H9 (cell line): ENCODE results near the gene ZSWIM4. TPM values are rescaled to one million over a fixed set of nuclear protein-coding genes. Genes with fewer than 3 reads are reported as not detected.

Experiments
- DNase-seq: peaks from one replicate; pipeline ENCODE4 v3.0.0-alpha.2; 2017
- H2AFZ ChIP-seq: one replicate; pipeline ENCODE4 v1.6.1; 2013; ENCODE audit warnings: mild to moderate bottlenecking, low read length, control low read depth, moderate library complexity
- H2AK5ac ChIP-seq: 2 replicates; pipeline ENCODE4 v1.6.1; 2013; ENCODE audit warnings: low read length, control low read depth, mixed read lengths; ENCODE audit not compliant: insufficient read length
- H2BK120ac ChIP-seq: one replicate; pipeline ENCODE4 v1.6.1; 2013; ENCODE audit warnings: low read depth, mild to moderate bottlenecking, low read length, control low read depth, inconsistent platforms; ENCODE audit not compliant: poor library complexity, severe bottlenecking
- H2BK12ac ChIP-seq: 2 replicates; pipeline ENCODE4 v1.6.1; 2013; ENCODE audit warnings: low read length, control low read depth, mixed read lengths, low read depth; ENCODE audit not compliant: insufficient read length
- H2BK15ac ChIP-seq: 2 replicates; pipeline ENCODE4 v1.6.1; 2013; ENCODE audit warnings: low read depth, low read length, control low read depth
- H2BK20ac ChIP-seq: one replicate; pipeline ENCODE4 v1.6.1; 2013; ENCODE audit warnings: low read depth, mild to moderate bottlenecking, low read length, control low read depth, inconsistent platforms; ENCODE audit not compliant: poor library complexity, severe bottlenecking
- H2BK5ac ChIP-seq: 2 replicates; pipeline ENCODE4 v1.6.1; 2013; ENCODE audit warnings: low read length, control low read depth, mixed read lengths; ENCODE audit not compliant: insufficient read length
- H3K14ac ChIP-seq: 2 replicates; pipeline ENCODE4 v1.6.1; 2013; ENCODE audit warnings: low read length, control low read depth; ENCODE audit not compliant: insufficient read depth
- H3K18ac ChIP-seq: 2 replicates; pipeline ENCODE4 v1.6.1; 2013; ENCODE audit warnings: low read depth, mild to moderate bottlenecking, mixed read lengths, low read length, control low read depth; ENCODE audit not compliant: insufficient read length
- H3K23ac ChIP-seq: 2 replicates; pipeline ENCODE4 v1.6.1; 2013; ENCODE audit warnings: low read length, control low read depth, mixed read lengths, low read depth; ENCODE audit not compliant: insufficient read length
- H3K23me2 ChIP-seq: 2 replicates; pipeline ENCODE4 v1.6.1; 2013; ENCODE audit warnings: low read depth, mild to moderate bottlenecking, mixed read lengths, low read length, control low read depth; ENCODE audit not compliant: insufficient read length, poor library complexity, severe bottlenecking
- H3K27ac ChIP-seq: 2 replicates; pipeline ENCODE4 v1.5.1; 2013; ENCODE audit warnings: low read length, control low read depth, mixed read lengths, low read depth; ENCODE audit not compliant: insufficient read length
- H3K27me3 ChIP-seq: 2 replicates; pipeline ENCODE4 v1.6.1; 2013; ENCODE audit warnings: low read length, control low read depth, inconsistent platforms; ENCODE audit not compliant: insufficient read depth
- H3K4ac ChIP-seq: 2 replicates; pipeline ENCODE4 v1.6.1; 2013; ENCODE audit warnings: low read depth, mild to moderate bottlenecking, control low read depth, inconsistent platforms, low read length, moderate library complexity
- H3K4me1 ChIP-seq: 2 replicates; pipeline ENCODE4 v1.6.1; 2013; ENCODE audit warnings: low read length, control low read depth, inconsistent platforms; ENCODE audit not compliant: insufficient read depth
- H3K4me2 ChIP-seq: 2 replicates; pipeline ENCODE4 v1.6.1; 2013; ENCODE audit warnings: low read length, control low read depth, mixed read lengths; ENCODE audit not compliant: insufficient read length, insufficient read depth
- H3K56ac ChIP-seq: 2 replicates; pipeline ENCODE4 v1.6.1; 2013; ENCODE audit warnings: low read depth, mild to moderate bottlenecking, mixed read lengths, low read length, control low read depth; ENCODE audit not compliant: insufficient read length
- H3K79me1 ChIP-seq: 2 replicates; pipeline ENCODE4 v1.6.1; 2013; ENCODE audit warnings: low read depth, mild to moderate bottlenecking, moderate library complexity, low read length, control low read depth, inconsistent platforms; ENCODE audit not compliant: insufficient read depth, poor library complexity, severe bottlenecking
- H3K79me2 ChIP-seq: 2 replicates; pipeline ENCODE4 v1.6.1; 2013; ENCODE audit warnings: low read length, control low read depth, inconsistent platforms; ENCODE audit not compliant: insufficient read depth
- H3K9ac ChIP-seq: 2 replicates; pipeline ENCODE4 v1.6.1; 2013; ENCODE audit warnings: low read length, control low read depth, mixed read lengths; ENCODE audit not compliant: insufficient read length; ENCODE audit errors: extremely low read depth
- H3K9me3 ChIP-seq: one replicate; pipeline ENCODE4 v1.6.1; 2013; ENCODE audit warnings: low read depth, low read length, inconsistent platforms; ENCODE audit not compliant: control insufficient read depth
- H3T11ph ChIP-seq: one replicate; pipeline ENCODE4 v1.6.1; 2013; ENCODE audit warnings: mild to moderate bottlenecking, low read length, control low read depth, inconsistent platforms
- H4K20me1 ChIP-seq: one replicate; pipeline ENCODE4 v1.6.1; 2013; ENCODE audit not compliant: control insufficient read depth, insufficient read length, insufficient read depth
- H4K5ac ChIP-seq: 2 replicates; pipeline ENCODE4 v1.6.1; 2013; ENCODE audit warnings: low read depth, mild to moderate bottlenecking, mixed read lengths, low read length, control low read depth; ENCODE audit not compliant: insufficient read length
- H4K8ac ChIP-seq: replicated peaks from 2 replicates; pipeline ENCODE4 v1.6.1; 2013; ENCODE audit warnings: low read length, control low read depth, mixed read lengths, low read depth; ENCODE audit not compliant: insufficient read length
- H4K91ac ChIP-seq: 2 replicates; pipeline ENCODE4 v1.6.1; 2013; ENCODE audit warnings: low read depth, mild to moderate bottlenecking, moderate library complexity, mixed read lengths, low read length, control low read depth; ENCODE audit not compliant: insufficient read length
- H3K27ac Mint-ChIP-seq, 3 experiments: 2 replicates in 2 of 3; 3 replicates in 1 of 3; pipeline ENCODE4 v1.8.0; 2020 to 2021; ENCODE audit warnings: mixed read lengths in 3 of 3, mild to moderate bottlenecking in 1 of 3, moderate library complexity in 1 of 3
- H3K27me3 Mint-ChIP-seq: 2 replicates; pipeline ENCODE4 v1.8.0; 2021; ENCODE audit warnings: low read depth, mild to moderate bottlenecking, moderate library complexity, mixed read lengths
- H3K36me3 Mint-ChIP-seq, 3 experiments: 2 replicates in 2 of 3; 3 replicates in 1 of 3; pipeline ENCODE4 v1.8.0; 2020 to 2021; ENCODE audit warnings: low read depth in 3 of 3, mixed read lengths in 3 of 3; ENCODE audit not compliant: insufficient read depth in 1 of 3
- H3K4me1 Mint-ChIP-seq, 2 experiments: 2 replicates each; pipeline ENCODE4 v1.8.0; 2020; ENCODE audit warnings: mixed read lengths in 2 of 2
- H3K4me3 Mint-ChIP-seq, 2 experiments: 2 replicates in 1 of 2; 3 replicates in 1 of 2; pipeline ENCODE4 v1.8.0; 2020 to 2021; ENCODE audit warnings: mild to moderate bottlenecking in 2 of 2, mixed read lengths in 2 of 2, moderate library complexity in 1 of 2
- H3K9me3 Mint-ChIP-seq, 2 experiments: 2 replicates in 1 of 2; 3 replicates in 1 of 2; pipeline ENCODE4 v1.8.0; 2020; ENCODE audit warnings: mild to moderate bottlenecking in 2 of 2, mixed read lengths in 2 of 2, moderate library complexity in 1 of 2
- CTCF ChIP-seq: fragments of 200-600 bp; sonication (generic); conservative IDR thresholded peaks from 3 replicates; pipeline ENCODE4 v1.8.0; 2021; ENCODE audit warnings: antibody characterized with exemption, mild to moderate bottlenecking
- WGBS: extraction: QIAGEN DNeasy Blood & Tissue Kit; methylation state at CpG from one replicate; pipeline ENCODE4 v1.1.7; 2013; ENCODE audit warnings: missing lambda C conversion rate, low lambda C conversion rate, mixed read lengths; ENCODE audit not compliant: insufficient read length; ENCODE audit errors: extremely low coverage; 5-methylcytosine and 5-hydroxymethylcytosine counted together
- total RNA-seq: library from RNA; stranded (reverse); gene quantifications from 2 replicates; pipeline ENCODE4 v1.2.1, GENCODE V29; 2021

The ZSWIM4 gene
- total RNA-seq, 1 experiment from 2014 or later = 50.7 TPM

- Histone ChIP-seq H2BK15ac (no peak overlapping the region), H4K8ac (no peak overlapping the region), H3K18ac (no peak overlapping the region), H3K4me2 (no peak overlapping the region), H3K79me1 (no peaks in the 10 kb centered on the region), H3K27ac (no peak overlapping the region), H3K79me2 (no peaks in the 10 kb centered on the region), H2BK20ac (no peak overlapping the region), H3K9ac (no peak overlapping the region), H2BK5ac (no peak overlapping the region), H2BK12ac (no peak overlapping the region), H4K91ac (no peak overlapping the region), H3K23ac (no peak overlapping the region), H3K14ac (no peak overlapping the region), H4K20me1 (no peaks in the 10 kb centered on the region), H3K23me2 (no peaks in the 10 kb centered on the region), H4K5ac (no peak overlapping the region), H2AFZ (no peak overlapping the region), H3K27me3 (no peaks in the 10 kb centered on the region), H3K56ac (no peak overlapping the region), H2BK120ac (no peak overlapping the region), H3K4ac (no peak overlapping the region), H3K4me1 (no peaks in the 10 kb centered on the region), H3T11ph (no peak overlapping the region), H3K9me3 (no peaks in the 10 kb centered on the region), H2AK5ac (no peak overlapping the region)
- H3K36me3 Mint-ChIP-seq = peaks cover 10 to 11% (median 11%) of the 10 kb centered on the region in 3 experiments
- no peak for TF ChIP-seq CTCF
- no peak for DNase-seq
- no peaks in the 10 kb centered on the region; a peak in 1 of 5 replicates for H3K9me3 Mint-ChIP-seq
- no peak overlapping the region for H3K27ac Mint-ChIP-seq
- peaks cover 1% of the 10 kb centered on the region; the same call in 1 of the 2 replicates for H3K27me3 Mint-ChIP-seq
- H3K4me1 Mint-ChIP-seq = peaks cover 8 to 22% of the 10 kb centered on the region in 2 experiments
- H3K4me3 Mint-ChIP-seq = no peak overlapping the region
- WGBS = no CpG with 5 or more reads among the region's 18 CpGs
Observed at GRCh38 chr19:13783565-13784500, 11.4 kb upstream of the ZSWIM4 start.
